Measurements from ENCODE around the gene EFCAB6.

- TF ChIP-seq POLR2A (IDR thresholded peaks at IDR 0.05) (no peak), EP300 (IDR thresholded peaks at IDR 0.05) (no peak), CTCF (IDR thresholded peaks at IDR 0.05) (no peak), POLR2AphosphoS5 (IDR thresholded peaks at IDR 0.05) (no peak)
These were observed 141.6 kb downstream of the EFCAB6 start for GRCh38 chr22:43670513-43670912.

Data from gastroesophageal sphincter (tissue), 3 donors.